ENCODE measurements around the gene RHBDL3.
"Not testable (repeated sequence)": the region's sequence is repeated elsewhere in the genome, so short reads cannot be mapped to it uniquely, and the experiment has no call there.

RHBDL3 gene

GRCh38 chr17:32253117-32253611, 12.5 kb upstream of the RHBDL3 start:
- no peaks in the 10 kb centered on the region for H3K36me3 ChIP-seq
- H3K9ac ChIP-seq, result no peak overlapping the region
- H3K27me3 ChIP-seq, result no peaks in the 10 kb centered on the region
- peaks cover 16% of the 10 kb centered on the region for H3K4me1 ChIP-seq
- no peaks in the 10 kb centered on the region for H3K9me3 ChIP-seq
- H4K20me1 ChIP-seq, result no peaks in the 10 kb centered on the region
- H3K4me2 ChIP-seq, result no peak overlapping the region
- no peak overlapping the region for H3K27ac ChIP-seq
- no peak for TF ChIP-seq Cebpa-rat (IDR thresholded peaks at IDR 0.05)
- no peak overlapping the region for H3K4me3 ChIP-seq

GRCh38 chr17:32256012-32256700, 9.5 kb upstream of the RHBDL3 start:
- no peak overlapping the region for H3K4me3 ChIP-seq
- no peaks in the 10 kb centered on the region for H4K20me1 ChIP-seq
- H3K4me1 ChIP-seq, result peaks cover 24% of the 10 kb centered on the region
- no peaks in the 10 kb centered on the region for H3K9me3 ChIP-seq
- H3K9ac ChIP-seq, result 0 out of 2 replicates have a peak overlapping the region, but pooled peaks have one; percentile 18
- H3K36me3 ChIP-seq, result no peaks in the 10 kb centered on the region
- peak overlapping the region; percentile 65 for H3K4me2 ChIP-seq
- no peak for TF ChIP-seq Cebpa-rat (IDR thresholded peaks at IDR 0.05)
- H3K27me3 ChIP-seq, result peaks cover 4% of the 10 kb centered on the region; the same call in 1 of the 2 replicates
- no peak overlapping the region for H3K27ac ChIP-seq

- H3K27me3 ChIP-seq, result peaks cover 9% of the 10 kb centered on the region; the same call in 1 of the 2 replicates
These were observed 9.0 kb upstream of the RHBDL3 start for GRCh38 chr17:32256701-32257019.

GRCh38 chr17:32258383-32259140, 7.1 kb upstream of the RHBDL3 start:
- no peak overlapping the region for H3K27ac ChIP-seq
- peak overlapping the region; percentile 9; the same call in 1 of the 2 replicates for H3K4me2 ChIP-seq
- peaks cover 28% of the 10 kb centered on the region for H3K27me3 ChIP-seq
- no peak overlapping the region for H3K9ac ChIP-seq
- no peak overlapping the region for H3K4me3 ChIP-seq
- H4K20me1 ChIP-seq, result peaks cover under 1% of the 10 kb centered on the region; the same call in 1 of the 2 replicates
- TF ChIP-seq Cebpa-rat (IDR thresholded peaks at IDR 0.05), result no peak
- no peaks in the 10 kb centered on the region for H3K9me3 ChIP-seq
- H3K4me1 ChIP-seq, result peaks cover 24% of the 10 kb centered on the region
- no peaks in the 10 kb centered on the region for H3K36me3 ChIP-seq

More at GRCh38 chr17:32256701-32257019, 9.0 kb upstream of the RHBDL3 start:
- H3K27ac ChIP-seq, result no peak overlapping the region
- H4K20me1 ChIP-seq, result no peaks in the 10 kb centered on the region
- H3K9me3 ChIP-seq, result no peaks in the 10 kb centered on the region
- H3K4me2 ChIP-seq, result peak overlapping the region; percentile 65
- no peaks in the 10 kb centered on the region for H3K36me3 ChIP-seq
- no peak overlapping the region for H3K4me3 ChIP-seq
- H3K4me1 ChIP-seq, result peaks cover 24% of the 10 kb centered on the region
- TF ChIP-seq Cebpa-rat (IDR thresholded peaks at IDR 0.05), result no peak
- H3K9ac ChIP-seq, result no peak overlapping the region

- no peak overlapping the region for H3K27ac ChIP-seq
These were observed 6.0 kb upstream of the RHBDL3 start for GRCh38 chr17:32259586-32259985.

GRCh38 chr17:32261417-32261736, 4.3 kb upstream of the RHBDL3 start:
- no peak for TF ChIP-seq Cebpa-rat (IDR thresholded peaks at IDR 0.05)
- H3K4me2 ChIP-seq, result no peak overlapping the region
- H3K9me3 ChIP-seq, result no peaks in the 10 kb centered on the region
- H3K36me3 ChIP-seq, result no peaks in the 10 kb centered on the region
- H3K9ac ChIP-seq, result no peak overlapping the region
- no peak overlapping the region for H3K27ac ChIP-seq
- H3K4me1 ChIP-seq, result peaks cover 24% of the 10 kb centered on the region
- no peak overlapping the region for H3K4me3 ChIP-seq
- H3K27me3 ChIP-seq, result peaks cover 56% of the 10 kb centered on the region
- peaks cover 27% of the 10 kb centered on the region for H4K20me1 ChIP-seq

More at GRCh38 chr17:32259586-32259985, 6.0 kb upstream of the RHBDL3 start:
- H3K9ac ChIP-seq, result no peak overlapping the region
- no peaks in the 10 kb centered on the region for H3K36me3 ChIP-seq
- peaks cover 9% of the 10 kb centered on the region; the same call in 1 of the 2 replicates for H4K20me1 ChIP-seq
- H3K4me1 ChIP-seq, result peaks cover 24% of the 10 kb centered on the region
- H3K9me3 ChIP-seq, result no peaks in the 10 kb centered on the region
- TF ChIP-seq Cebpa-rat (IDR thresholded peaks at IDR 0.05), result no peak
- H3K27me3 ChIP-seq, result peaks cover 38% of the 10 kb centered on the region
- H3K4me2 ChIP-seq, result no peak overlapping the region
- no peak overlapping the region for H3K4me3 ChIP-seq

GRCh38 chr17:32261936-32262510, 3.6 kb upstream of the RHBDL3 start:
- no peak for TF ChIP-seq Cebpa-rat (IDR thresholded peaks at IDR 0.05)
- Histone ChIP-seq H3K27me3 (peaks cover 62% of the 10 kb centered on the region), H3K27ac (no peak overlapping the region), H3K4me3 (no peak overlapping the region), H4K20me1 (peaks cover 34% of the 10 kb centered on the region), H3K4me2 (no peak overlapping the region), H3K36me3 (no peaks in the 10 kb centered on the region), H3K9me3 (no peaks in the 10 kb centered on the region), H3K4me1 (peaks cover 24% of the 10 kb centered on the region), H3K9ac (no peak overlapping the region)

DNA sequence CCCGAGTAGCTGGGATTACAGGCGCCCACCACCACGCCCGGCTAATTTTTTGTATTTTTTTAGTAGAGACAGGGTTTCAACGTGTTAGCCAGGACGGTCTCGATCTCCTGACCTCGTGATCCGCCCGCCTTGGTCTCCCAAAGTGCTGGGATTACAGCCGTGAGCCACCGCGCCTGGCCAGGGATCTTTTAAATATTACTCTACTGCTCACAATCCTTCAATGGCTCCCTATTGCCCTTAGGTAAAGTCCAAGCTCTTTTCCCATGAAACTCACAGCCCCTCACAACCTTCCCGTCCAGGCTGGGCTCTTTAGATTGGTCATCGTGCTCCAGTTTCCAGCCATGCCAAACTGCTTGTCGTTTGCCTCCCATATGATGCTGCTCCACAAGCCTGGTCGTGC, 2.1 kb upstream of the RHBDL3 start:
- not testable (repeated sequence) for H3K9ac ChIP-seq

GRCh38 chr17:32264140-32264799, 1.4 kb upstream of the RHBDL3 start:
- Histone ChIP-seq H3K27me3 (peaks cover 82% of the 10 kb centered on the region), H3K9me3 (no peaks in the 10 kb centered on the region), H3K4me2 (no peak overlapping the region), H4K20me1 (peaks cover 41% of the 10 kb centered on the region), H3K4me3 (no peak overlapping the region), H3K36me3 (no peaks in the 10 kb centered on the region), H3K4me1 (peaks cover 15% of the 10 kb centered on the region), H3K27ac (no peak overlapping the region), H3K9ac (no peak overlapping the region)
- no peak for TF ChIP-seq Cebpa-rat (IDR thresholded peaks at IDR 0.05)

More for the DNA sequence above, 2.1 kb upstream of the RHBDL3 start:
- not testable (repeated sequence) for H3K9me3 ChIP-seq, H3K27ac ChIP-seq, H3K4me3 ChIP-seq, H3K4me2 ChIP-seq, H3K36me3 ChIP-seq
- H4K20me1 ChIP-seq, result peaks cover 37% of the 10 kb centered on the region
- H3K4me1 ChIP-seq, result peaks cover 20% of the 10 kb centered on the region
- peaks cover 77% of the 10 kb centered on the region for H3K27me3 ChIP-seq
